Mucosa of descending colon (tissue), 3 donors: Measurements from ENCODE around the gene PPRC1. TPM values are rescaled to one million over a fixed set of nuclear protein-coding genes. Genes with fewer than 3 reads are reported as not detected.

Experiments used
- ATAC-seq: fragments of 200-7000 bp; cut with Tn5 transposase; one replicate; pipeline ENCODE4 v1.9.1; 2020; ENCODE audit warnings: mild to moderate bottlenecking, moderate library complexity
- DNase-seq, 3 donors: peaks; one replicate each; pipeline ENCODE4 v3.0.0-alpha.2; 2020
- H3K36me3 ChIP-seq: fragments of 200-600 bp; one replicate; pipeline ENCODE4 v1.8.0; 2021; ENCODE audit warnings: low read depth, mild to moderate bottlenecking
- H3K4me1 ChIP-seq: fragments of 200-600 bp; one replicate; pipeline ENCODE4 v1.8.0; 2021; ENCODE audit warnings: low read depth, mild to moderate bottlenecking
- H3K4me3 ChIP-seq: fragments of 200-600 bp; one replicate; pipeline ENCODE4 v1.8.0; 2021; ENCODE audit warnings: mild to moderate bottlenecking
- H3K9me3 ChIP-seq: fragments of 200-600 bp; one replicate; pipeline ENCODE4 v1.8.0; 2021; ENCODE audit warnings: mild to moderate bottlenecking
- intact Hi-C, 2 donors: fragments of 100-400 bp; cut with DNase I in 1 of 2; cut with micrococcal nuclease in 1 of 2; formaldehyde crosslinking; loops; one replicate each; pipeline versions ENCODE4 v1.11.0 to v1.11.1; 2022; cut with DNase I, micrococcal nuclease
- total RNA-seq, 3 donors: library from RNA; stranded (reverse); fragmentation: NEBNext Ultra II Directional in 2 of 3; extraction: Animal tissue kit (Norgen Biotek cat#: 25700) in 2 of 3; gene quantifications; one replicate each; pipeline versions ENCODE4 v1.2.1 to v1.2.4, GENCODE V29; 2021 to 2023
- TF ChIP-seq, protein P1 (sequence below): fragments of 200-600 bp; IDR thresholded peaks from one replicate; pipeline ENCODE4 v1.8.0; 2022; ENCODE audit warnings: antibody characterized with exemption, mild to moderate bottlenecking
- donor health status: DM: no; HTN: no; CAD: no; lungs with moderate emphysema.
- donor health status: DM: no; HTN: no; CAD: no.
- donor health status: DM: no; HTN: yes; CAD: no.

Gene PPRC1
- total RNA-seq, 3 donors from 2014 or later, result 17.1 to 30.3 (median 20.3) TPM

DNA sequence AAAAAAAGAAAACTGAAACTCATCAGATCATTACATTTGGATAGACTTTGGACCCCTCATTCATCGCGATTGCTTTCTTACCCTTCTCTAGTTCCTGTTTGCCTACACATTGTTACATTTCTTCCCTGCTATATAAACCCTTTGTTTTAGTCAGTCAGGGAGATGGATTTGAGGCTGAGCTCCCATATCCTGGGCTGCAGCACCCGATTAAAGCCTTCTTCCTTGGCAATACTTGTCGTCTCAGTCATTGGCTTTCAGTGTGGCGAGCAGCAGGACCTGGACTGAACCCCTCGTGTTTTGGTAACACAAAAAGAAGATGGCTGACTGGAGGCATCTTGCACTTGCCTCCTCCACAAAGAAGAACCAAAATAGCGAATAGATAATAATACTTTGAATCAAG, 59.1 kb downstream of the PPRC1 start:
- ATAC-seq, result no peak

GRCh38 chr10:102195296-102195870, 62.5 kb downstream of the PPRC1 start:
- TF ChIP-seq, protein P1, sequence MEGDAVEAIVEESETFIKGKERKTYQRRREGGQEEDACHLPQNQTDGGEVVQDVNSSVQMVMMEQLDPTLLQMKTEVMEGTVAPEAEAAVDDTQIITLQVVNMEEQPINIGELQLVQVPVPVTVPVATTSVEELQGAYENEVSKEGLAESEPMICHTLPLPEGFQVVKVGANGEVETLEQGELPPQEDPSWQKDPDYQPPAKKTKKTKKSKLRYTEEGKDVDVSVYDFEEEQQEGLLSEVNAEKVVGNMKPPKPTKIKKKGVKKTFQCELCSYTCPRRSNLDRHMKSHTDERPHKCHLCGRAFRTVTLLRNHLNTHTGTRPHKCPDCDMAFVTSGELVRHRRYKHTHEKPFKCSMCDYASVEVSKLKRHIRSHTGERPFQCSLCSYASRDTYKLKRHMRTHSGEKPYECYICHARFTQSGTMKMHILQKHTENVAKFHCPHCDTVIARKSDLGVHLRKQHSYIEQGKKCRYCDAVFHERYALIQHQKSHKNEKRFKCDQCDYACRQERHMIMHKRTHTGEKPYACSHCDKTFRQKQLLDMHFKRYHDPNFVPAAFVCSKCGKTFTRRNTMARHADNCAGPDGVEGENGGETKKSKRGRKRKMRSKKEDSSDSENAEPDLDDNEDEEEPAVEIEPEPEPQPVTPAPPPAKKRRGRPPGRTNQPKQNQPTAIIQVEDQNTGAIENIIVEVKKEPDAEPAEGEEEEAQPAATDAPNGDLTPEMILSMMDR, result no peak
- peaks cover 9% of the 10 kb centered on the region for H3K4me1 ChIP-seq

More for the DNA sequence above, 59.1 kb downstream of the PPRC1 start:
- Histone ChIP-seq H3K4me1 (peaks cover 15% of the 10 kb centered on the region), H3K36me3 (no peaks in the 10 kb centered on the region), H3K9me3 (peaks cover 10% of the 10 kb centered on the region), H3K4me3 (no peak overlapping the region)
- DNase-seq, result no peak
- TF ChIP-seq, protein P1, result no peak
- intact Hi-C loops, result no loop called here

DNA sequence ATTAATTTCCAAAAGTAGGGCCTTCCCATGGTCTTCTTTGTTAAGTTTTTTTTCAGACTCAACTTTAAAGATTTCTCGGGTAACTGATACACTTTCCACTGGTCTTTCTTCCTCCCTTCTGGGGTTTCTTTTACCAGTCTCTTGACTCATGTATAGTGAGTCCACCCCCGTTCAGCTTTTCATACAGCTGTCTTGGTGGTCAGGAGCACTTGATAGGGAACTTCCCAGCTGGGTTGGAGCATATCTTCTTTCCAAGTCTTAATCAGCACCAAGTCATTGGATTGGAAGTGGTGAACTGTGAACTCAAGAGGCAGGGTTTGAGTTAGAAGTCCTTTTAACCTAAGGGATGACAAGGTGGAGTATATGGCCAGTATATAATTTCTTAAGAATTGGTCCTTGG, 64.1 kb downstream of the PPRC1 start:
- TF ChIP-seq, protein P1, result no peak
- DNase-seq, result no peak
- H3K4me3 ChIP-seq, result no peak overlapping the region
- H3K9me3 ChIP-seq, result peaks cover 8% of the 10 kb centered on the region
- H3K36me3 ChIP-seq, result no peaks in the 10 kb centered on the region
- ATAC-seq, result no peak
- intact Hi-C loops, result no loop called here
- peaks cover 9% of the 10 kb centered on the region for H3K4me1 ChIP-seq

More at GRCh38 chr10:102195296-102195870, 62.5 kb downstream of the PPRC1 start:
- intact Hi-C loops, result no loop called here
- H3K9me3 ChIP-seq, result peaks cover 10% of the 10 kb centered on the region
- no peaks in the 10 kb centered on the region for H3K36me3 ChIP-seq
- no peak overlapping the region for H3K4me3 ChIP-seq
- ATAC-seq (no peak), DNase-seq (no peak)

DNA sequence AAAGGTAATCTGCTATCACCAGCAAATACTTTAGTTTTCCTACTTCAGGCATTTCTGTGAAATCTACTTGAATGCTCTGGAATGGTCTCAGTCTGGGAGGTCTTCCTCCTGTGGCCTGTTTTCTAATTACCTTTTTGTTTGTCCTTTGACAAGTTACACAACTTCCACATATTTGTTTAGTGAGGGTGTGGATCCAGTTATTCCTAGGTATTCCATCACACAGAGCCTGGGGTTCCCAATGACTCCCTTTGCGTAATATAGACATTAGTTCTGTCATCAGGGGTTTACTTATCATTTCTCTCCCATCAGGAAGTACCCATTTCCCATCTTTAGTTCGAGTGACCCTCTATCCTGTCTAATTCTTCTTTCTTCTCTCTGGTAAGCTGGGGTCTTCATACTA, 65.2 kb downstream of the PPRC1 start:
- ATAC-seq (peak; percentile 73), DNase-seq (peak in 1 of 3 donors; percentile 13)
- H3K36me3 ChIP-seq, result no peaks in the 10 kb centered on the region
- no peaks in the 10 kb centered on the region for H3K9me3 ChIP-seq
- H3K4me1 ChIP-seq, result peaks cover 9% of the 10 kb centered on the region
- intact Hi-C loops, result no loop called here
- no peak overlapping the region for H3K4me3 ChIP-seq
- TF ChIP-seq, protein P1, result no peak

Other genes starting within 250 kb of the PPRC1 start
- 10 to 100 TPM; 25.8 to 45.6 (median 28.1) TPM for gene ARMH3, start 76.9 kb upstream of the PPRC1 start, total RNA-seq
- 10 to 100 TPM; 17.8 to 21.4 (median 18.3) TPM for gene HPS6, start 67.7 kb upstream of the PPRC1 start, total RNA-seq
- gene LDB1, start 12.7 kb upstream of the PPRC1 start, total RNA-seq, result 10 to 100 TPM; 32.3 to 92.2 (median 37.2) TPM
- 10 to 100 TPM; 33.2 to 44.3 (median 40.1) TPM for gene NOLC1, start 19.3 kb downstream of the PPRC1 start, total RNA-seq
- under 1 TPM in 1 of 3 donors, not detected in 2; 0.22 TPM for gene ELOVL3, start 93.3 kb downstream of the PPRC1 start, total RNA-seq
- not detected for gene PITX3, start 108.5 kb downstream of the PPRC1 start, total RNA-seq
- gene GBF1, start 112.5 kb downstream of the PPRC1 start, total RNA-seq, result 10 to 100 TPM; 51.9 to 67.8 (median 62.9) TPM